HG03521 (cell line): Measurements from ENCODE around the gene TEX52.

ENCODE experiments used
- ATAC-seq: cut with Tn5 transposase; IDR thresholded peaks from one replicate; pipeline ENCODE4 v1.9.1; 2021; ENCODE audit warnings: mild to moderate bottlenecking, moderate library complexity; ENCODE audit not compliant: unreplicated experiment

The TEX52 gene

DNA sequence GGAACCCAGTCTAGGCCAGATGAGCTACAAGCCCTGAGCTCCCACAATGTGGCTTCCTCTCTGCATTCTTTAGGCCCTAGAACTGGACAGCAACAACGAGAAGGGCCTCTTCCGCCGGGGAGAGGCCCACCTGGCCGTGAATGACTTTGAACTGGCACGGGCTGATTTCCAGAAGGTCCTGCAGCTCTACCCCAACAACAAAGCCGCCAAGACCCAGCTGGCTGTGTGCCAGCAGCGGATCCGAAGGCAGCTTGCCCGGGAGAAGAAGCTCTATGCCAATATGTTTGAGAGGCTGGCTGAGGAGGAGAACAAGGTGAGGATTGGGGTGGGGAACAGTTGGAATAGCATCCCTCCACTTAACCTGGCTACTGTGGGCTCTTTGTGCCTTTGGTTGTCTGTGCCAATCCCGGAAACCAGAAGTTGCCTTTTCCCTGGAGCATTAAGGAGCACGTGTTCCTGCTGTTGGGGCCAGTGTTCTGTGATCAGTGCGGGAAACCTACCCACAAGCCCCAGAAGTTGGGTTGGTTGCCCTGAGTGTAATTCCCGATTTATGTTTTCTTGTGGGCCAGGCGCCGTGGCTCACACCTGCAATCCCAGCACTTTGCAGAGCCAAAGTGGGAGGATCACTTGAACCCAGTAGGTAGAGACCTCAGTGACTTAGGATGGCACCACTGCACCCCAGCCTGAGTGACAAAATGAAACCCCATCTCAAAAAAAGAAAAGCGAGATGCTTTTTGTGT lies 55.6 kb downstream of the TEX52 start:
- ATAC-seq: no peak

DNA sequence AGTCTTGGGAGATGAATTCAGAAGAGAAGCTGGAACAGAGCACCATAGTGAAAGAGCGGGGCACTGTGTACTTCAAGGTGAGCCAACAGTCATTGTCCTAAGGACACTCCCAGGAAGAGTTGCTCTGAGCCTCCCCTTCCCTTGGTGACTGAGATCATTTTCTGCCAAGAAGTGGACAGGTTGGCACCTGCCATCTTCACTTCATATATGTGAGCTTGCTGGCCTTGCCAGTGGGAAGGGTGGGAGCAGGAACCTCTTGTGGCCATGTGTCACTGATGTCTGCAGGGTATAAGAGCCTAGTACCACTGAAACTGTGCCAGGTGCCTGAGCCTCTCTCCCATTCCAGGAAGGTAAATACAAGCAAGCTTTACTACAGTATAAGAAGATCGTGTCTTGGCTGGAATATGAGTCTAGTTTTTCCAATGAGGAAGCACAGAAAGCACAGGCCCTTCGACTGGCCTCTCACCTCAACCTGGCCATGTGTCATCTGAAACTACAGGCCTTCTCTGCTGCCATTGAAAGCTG lies 56.7 kb downstream of the TEX52 start:
- no peak for ATAC-seq
